Measurements from ENCODE around the gene CTBP1. TPM values are rescaled to one million over a fixed set of nuclear protein-coding genes. Genes with fewer than 3 reads are reported as not detected.

The CTBP1 gene
- total and polyA plus RNA-seq, 2 of the 8 experiments (the other 6 are each of a cell fraction or from before 2014, with no cell fraction given): 128 to 185 TPM

DNA sequence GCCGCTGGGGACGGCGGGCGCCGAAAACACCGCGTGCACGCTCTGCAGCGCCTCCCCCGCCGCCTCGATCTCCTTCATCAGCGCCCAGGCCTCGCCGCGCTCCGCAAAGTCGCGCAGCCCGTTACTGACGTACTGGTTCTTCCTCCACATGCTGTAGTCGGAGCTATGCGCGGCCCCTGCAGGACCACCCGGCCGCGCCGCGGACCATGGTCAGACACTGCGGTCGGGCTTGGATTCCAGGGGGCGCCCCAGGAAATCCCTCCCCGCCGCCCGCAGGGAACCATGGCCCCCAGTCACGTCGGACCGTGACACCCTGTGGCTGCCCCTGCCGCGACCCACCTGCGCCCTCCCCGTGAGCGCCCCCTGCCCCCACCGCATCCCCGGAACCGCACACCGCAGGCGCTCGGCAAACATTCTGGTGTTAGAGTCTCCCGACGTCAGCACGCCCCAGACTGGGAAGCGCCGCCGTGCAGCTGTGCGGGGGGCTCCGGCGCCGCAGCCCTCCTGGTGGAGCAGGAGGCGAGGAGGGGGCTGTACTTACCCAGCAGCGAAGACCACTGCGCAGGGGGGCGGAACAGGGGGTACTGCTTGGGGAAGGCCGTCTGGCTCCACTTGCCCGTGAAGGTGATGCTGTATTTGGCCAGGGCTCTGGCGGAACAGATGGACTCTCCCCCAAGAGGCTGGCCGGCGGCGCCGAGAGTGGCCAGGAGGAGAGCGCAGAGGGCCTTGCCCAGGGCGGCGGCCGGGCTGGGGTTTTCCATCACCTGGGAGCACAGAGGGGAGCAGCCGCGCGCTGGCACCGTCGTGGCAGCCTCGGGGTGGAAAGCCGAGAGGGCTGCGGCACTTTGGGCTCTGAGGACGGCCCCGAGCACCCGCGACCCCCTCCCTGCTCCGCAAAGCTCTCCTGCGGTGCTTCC, 77.4 kb downstream of the CTBP1 start:
- Histone ChIP-seq H3K4me3 (ENCODE audit: extremely low read depth in 1 of 4, insufficient read depth in 2 of 4, low read depth in 3 of 4, low read length in 4 of 4) (peak overlapping the region; percentile 30 to 58 (median 36)), H4K91ac (replicated peaks; ENCODE audit: insufficient read length, low read length) (no peak overlapping the region), H2BK15ac (ENCODE audit: low read length) (no peak overlapping the region), H3K4me1 (replicated peaks in 1 of 4; ENCODE audit: control insufficient read depth in 3 of 4, insufficient read depth in 4 of 4, low read length in 3 of 4) (peaks cover 0 to 16% (median 6%) of the 10 kb centered on the region in 4 experiments; a peak in 5 of 7 replicates), H2BK120ac (replicated peaks; ENCODE audit: low read depth, low read length) (no peak overlapping the region), H3K79me1 (ENCODE audit: low read depth, low read length) (no peaks in the 10 kb centered on the region), H3K23me2 (ENCODE audit: low read depth, low read length) (peaks cover 11% of the 10 kb centered on the region; the same call in 1 of the 2 replicates), H3K27me3 (replicated peaks in 1 of 4; ENCODE audit: control insufficient read depth in 3 of 4, extremely low read depth in 1 of 4, insufficient read depth in 3 of 4, low read length in 3 of 4) (peaks cover 47 to 65% (median 65%) of the 10 kb centered on the region in 4 experiments), H3K79me2 (ENCODE audit: control insufficient read depth in 1 of 2, insufficient read depth in 2 of 2, low read length in 2 of 2) (no peaks in the 10 kb centered on the region; a peak in 1 of 4 replicates), H3K27ac (ENCODE audit: low read depth, low read length) (no peak overlapping the region), H3K36me3 (ENCODE audit: control insufficient read depth in 2 of 4, insufficient read depth in 4 of 4, low read length in 3 of 4) (peaks cover 0 to 6% (median 0%) of the 10 kb centered on the region in 4 experiments; a peak in 1 of 8 replicates), H4K5ac (ENCODE audit: insufficient read length, low read depth, low read length) (no peak overlapping the region), H2BK12ac (ENCODE audit: low read depth, low read length) (no peak overlapping the region), H3K4me2 (ENCODE audit: insufficient read depth in 1 of 2, low read depth in 2 of 2, low read length in 2 of 2) (peak overlapping the region; percentile 68 to 84), H2BK5ac (ENCODE audit: low read depth, low read length) (no peak overlapping the region), H2AK5ac (ENCODE audit: low read depth, low read length) (no peak overlapping the region), H3K14ac (ENCODE audit: insufficient read length) (no peak overlapping the region), H3K23ac (ENCODE audit: insufficient read length) (no peak overlapping the region), H3K4ac (replicated peaks; ENCODE audit: insufficient read length, low read depth, low read length) (no peak overlapping the region), H3K18ac (ENCODE audit: extremely low read depth, low read length) (no peak overlapping the region; the same call in none of the 2 replicates), H4K20me1 (replicated peaks in 1 of 2; ENCODE audit: control insufficient read depth in 1 of 2, insufficient read depth in 2 of 2, low read length in 2 of 2) (peaks cover 7 to 24% of the 10 kb centered on the region in 2 experiments), H3K9me3 (ENCODE audit: insufficient read depth in 2 of 2, low read depth in 1 of 2, low read length in 1 of 2) (peaks cover 0 to 7% of the 10 kb centered on the region in 2 experiments; a peak in 1 of 4 replicates), H2BK20ac (ENCODE audit: low read length) (no peak overlapping the region), H2AFZ (ENCODE audit: low read length) (no peak overlapping the region), H3K9ac (replicated peaks in 1 of 4; ENCODE audit: extremely low read depth in 1 of 4, low read depth in 3 of 4, low read length in 3 of 4) (no peak overlapping the region; a peak in 1 of 7 replicates), H4K8ac (ENCODE audit: extremely low read depth, insufficient read depth, low read length) (peak overlapping the region; percentile 80), H3K56ac (replicated peaks; ENCODE audit: insufficient read length, low read depth, low read length) (no peak overlapping the region)
- POLR2A ChIA-PET (ENCODE audit: partially characterized antibody): interaction anchor here (0.8 to 1.5 kb wide), 3 partner anchors 12 to 20 kb away, joined by 3 to 5 read pairs (median 4); no protein-coding TSS in a partner anchor
- WGBS, 2 experiments (ENCODE audit: extremely low coverage in 1 of 2, insufficient coverage in 1 of 2, insufficient read length in 1 of 2, insufficient replicate concordance in 2 of 2, low coverage in 1 of 2, low lambda C conversion rate in 2 of 2, missing lambda C conversion rate in 1 of 2): 10% methylated on average over 57 of the region's 88 CpGs; no CpG with 5 or more reads in 1 of the 2 experiments
- FAIRE-seq (no peak), DNase-seq (ENCODE audit: low read depth in 1 of 2, low spot score in 2 of 2) (peak in 1 of 2 experiments; percentile 75)
- CTCF ChIA-PET (ENCODE audit: partially characterized antibody): interaction anchor here (0.8 to 2.0 kb wide), 4 partner anchors 12 to 181 kb away, joined by 3 to 4 read pairs (median 4); no protein-coding TSS in a partner anchor
- TF ChIP-seq FOSL1 (IDR thresholded peaks at IDR 0.05; ENCODE audit: insufficient read depth, low read depth, low read length): no peak
- TF ChIP-seq HDAC2 (IDR thresholded peaks at IDR 0.05; ENCODE audit: borderline replicate concordance in 1 of 2, low read depth in 2 of 2, low read length in 2 of 2): no peak
- no peak for TF ChIP-seq CBX8 (IDR thresholded peaks at IDR 0.05; ENCODE audit: borderline replicate concordance, low read depth, low read length)
- no peak for TF ChIP-seq RXRA (IDR thresholded peaks at IDR 0.05; ENCODE audit: insufficient read depth, low read depth, low read length)
- no peak for TF ChIP-seq MAFK (IDR thresholded peaks at IDR 0.05; ENCODE audit: low read depth, low read length)
- no peak for TF ChIP-seq ZNF274 (IDR thresholded peaks at IDR 0.05; ENCODE audit: borderline replicate concordance, extremely low read depth, low read length)
- TF ChIP-seq TEAD4 (IDR thresholded peaks at IDR 0.05; ENCODE audit: low read depth, low read length): no peak
- no peak for TF ChIP-seq BACH1 (IDR thresholded peaks at IDR 0.05; ENCODE audit: low read length)
- TF ChIP-seq, protein P1, sequence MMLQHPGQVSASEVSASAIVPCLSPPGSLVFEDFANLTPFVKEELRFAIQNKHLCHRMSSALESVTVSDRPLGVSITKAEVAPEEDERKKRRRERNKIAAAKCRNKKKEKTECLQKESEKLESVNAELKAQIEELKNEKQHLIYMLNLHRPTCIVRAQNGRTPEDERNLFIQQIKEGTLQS (IDR thresholded peaks at IDR 0.05; ENCODE audit: insufficient read depth, low read depth, low read length): no peak
- peak; percentile 90 for TF ChIP-seq EZH2 (IDR thresholded peaks at IDR 0.05; ENCODE audit: low read depth, low read length, severe bottlenecking)
